ENCODE data around the gene ADORA1.

The ADORA1 gene

GRCh38 chr1:203124011-203124410 lies 3.5 kb upstream of the ADORA1 start:
- DNase-seq = no peak

- no peak for DNase-seq
These were observed 2.8 kb upstream of the ADORA1 start for GRCh38 chr1:203124546-203125317.

DNA sequence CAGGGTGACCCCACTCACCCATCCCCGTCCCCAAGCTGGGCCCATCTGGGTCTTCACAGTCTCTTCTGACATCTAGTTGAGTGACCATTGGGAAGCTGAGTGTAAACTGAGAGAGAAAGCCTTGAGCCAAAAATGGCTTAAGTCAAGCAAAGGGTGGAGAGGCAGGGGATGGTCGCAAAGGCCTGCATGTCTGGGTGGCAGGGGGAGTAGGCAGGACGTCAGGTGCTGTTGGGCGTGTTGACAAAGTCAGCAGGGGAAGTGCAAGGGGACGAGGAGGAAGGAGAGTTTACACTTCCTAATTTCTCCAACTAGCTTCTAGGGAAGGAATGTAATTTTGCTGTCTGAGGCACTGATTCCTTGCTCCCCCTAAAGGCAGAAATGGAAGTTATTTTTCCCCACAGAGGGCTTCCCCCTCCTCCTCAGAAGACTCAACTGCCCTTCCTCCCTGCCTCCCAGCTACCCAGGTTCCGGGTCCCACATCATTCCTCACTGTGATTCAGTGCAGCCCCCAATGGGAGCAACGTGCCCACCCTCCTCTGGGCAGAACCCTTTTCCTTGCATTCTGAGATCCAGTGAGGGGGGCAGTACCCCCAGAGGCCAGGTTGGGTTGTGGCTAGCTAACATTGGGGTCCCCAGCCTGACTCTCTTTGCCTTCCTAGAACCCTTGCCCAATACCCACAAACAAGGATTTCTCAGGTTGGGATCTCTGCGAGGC lies 1.2 kb upstream of the ADORA1 start:
- no peak for DNase-seq

GRCh38 chr1:203126866-203127665 lies 460 bp upstream of the ADORA1 start:
- no peak for DNase-seq

GRCh38 chr1:203128431-203128715 lies 847 bp downstream of the ADORA1 start:
- DNase-seq = no peak

GRCh38 chr1:203128716-203129500 lies 1.4 kb downstream of the ADORA1 start:
- DNase-seq = no peak

- DNase-seq = no peak
These were observed 2.1 kb downstream of the ADORA1 start for GRCh38 chr1:203129501-203130231.

DNA sequence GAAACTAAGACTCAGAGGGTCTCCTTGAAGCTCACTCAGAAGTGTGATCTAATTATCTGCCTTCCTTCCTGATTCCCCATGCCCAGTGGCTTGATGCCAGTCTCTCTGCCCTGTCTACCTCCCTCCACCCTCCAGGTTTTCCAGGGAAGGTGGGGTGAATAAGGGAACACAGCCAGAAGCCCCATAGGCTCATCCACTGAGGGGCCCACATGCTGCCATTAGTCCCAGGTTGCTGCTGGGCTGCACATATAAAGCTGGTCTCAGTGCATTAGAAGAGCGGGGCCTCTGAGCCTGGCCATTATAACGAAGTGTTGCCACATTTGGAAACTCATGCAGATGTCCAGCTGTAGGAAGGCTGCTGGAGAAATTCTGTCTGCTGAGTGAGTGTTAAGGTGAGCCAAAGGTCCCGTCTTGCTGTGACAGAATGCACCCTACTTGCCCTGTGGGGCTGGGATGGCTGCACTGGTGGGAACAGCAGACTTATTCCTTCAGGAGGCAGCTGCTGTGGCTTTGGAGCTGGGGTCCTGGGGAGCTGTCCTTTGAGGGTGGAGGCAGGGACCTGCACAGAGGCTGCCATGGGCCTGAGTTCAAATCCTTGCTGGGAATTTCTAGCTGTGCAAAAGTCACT lies 2.9 kb downstream of the ADORA1 start:
- DNase-seq = no peak

DNA sequence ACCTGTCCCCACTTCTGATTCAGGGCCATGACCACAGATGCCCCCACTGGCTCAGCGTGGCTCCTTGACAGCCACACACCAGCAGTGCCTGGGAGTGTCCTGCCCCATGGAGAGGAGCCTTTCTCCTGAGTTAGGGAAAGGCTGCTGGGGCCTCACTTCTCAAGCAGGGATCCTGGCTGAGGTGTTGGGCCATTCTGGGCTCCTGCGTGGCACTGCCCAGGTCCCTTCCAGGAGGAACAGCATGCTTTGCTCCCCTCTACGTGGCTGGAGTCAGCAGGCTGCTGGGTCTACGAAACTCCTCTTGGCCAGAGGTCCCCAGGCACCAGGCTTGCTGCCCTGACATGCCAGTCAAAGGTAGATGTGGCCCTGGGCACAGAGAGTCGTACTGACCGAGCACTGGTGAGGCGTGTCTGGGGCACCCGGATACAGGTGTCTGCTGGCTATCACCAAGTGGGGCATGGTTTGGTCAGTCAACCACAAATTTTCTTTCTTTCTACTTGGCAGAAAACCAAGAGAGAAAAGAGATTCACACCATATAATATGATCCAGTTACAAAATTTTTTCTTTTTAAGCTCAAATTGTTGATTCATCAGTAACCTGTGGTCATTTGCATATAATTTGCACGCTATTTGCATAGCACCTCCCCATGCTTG lies 4.1 kb downstream of the ADORA1 start:
- DNase-seq = no peak

- DNase-seq = no peak
These were observed 6.6 kb downstream of the ADORA1 start for GRCh38 chr1:203133970-203134725.

- no peak for DNase-seq
These were observed 8.2 kb downstream of the ADORA1 start for GRCh38 chr1:203135636-203136305.

GRCh38 chr1:203136409-203137042 lies 9.0 kb downstream of the ADORA1 start:
- no peak for DNase-seq

- no peak for DNase-seq
These were observed 9.8 kb downstream of the ADORA1 start for GRCh38 chr1:203137324-203137723.

DNA sequence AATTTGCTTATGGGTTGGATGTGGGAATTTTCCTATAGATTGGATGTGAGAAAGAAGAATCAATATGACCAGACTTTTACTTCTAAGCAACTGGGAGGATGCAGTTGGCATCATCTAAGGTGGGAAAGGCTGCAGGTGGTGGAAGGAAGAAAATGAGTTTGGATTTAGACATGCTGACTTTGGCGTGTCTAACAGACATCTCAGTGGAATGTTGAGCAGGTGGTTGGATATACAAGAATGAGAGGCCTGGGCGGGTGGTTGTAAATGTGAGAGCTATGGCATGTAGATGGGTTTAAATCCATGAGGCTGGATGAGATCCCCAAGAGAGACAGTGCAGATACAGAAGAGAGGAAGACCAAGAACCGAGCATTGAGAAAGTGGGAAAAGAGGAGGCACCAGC lies 10.5 kb downstream of the ADORA1 start:
- DNase-seq = no peak

GRCh38 chr1:203139976-203140475 lies 12.5 kb downstream of the ADORA1 start:
- no peak for DNase-seq

GRCh38 chr1:203140743-203141520 lies 13.4 kb downstream of the ADORA1 start:
- DNase-seq = no peak

- DNase-seq = no peak
These were observed 14.6 kb downstream of the ADORA1 start for GRCh38 chr1:203142124-203142523.

GRCh38 chr1:203142684-203143408 lies 15.3 kb downstream of the ADORA1 start:
- no peak for DNase-seq

Data from activated CD4-positive, alpha-beta T cell treated with anti-CD3 and anti-CD28 coated beads for 4 hours (primary cell).